ENCODE results near the gene COL5A2. TPM values are rescaled to one million over a fixed set of nuclear protein-coding genes. Genes with fewer than 3 reads are reported as not detected.
A peak's percentile ranks its signal among the peaks of the same experiment; 100 is the strongest.

COL5A2 gene
- polyA plus RNA-seq (ENCODE audit: insufficient read length), result 346 TPM

- peak; percentile 91 for DNase-seq (ENCODE audit: low read depth)
Observed at GRCh38 chr2:189179570-189179950, at the start of gene COL5A2. TSS of gene COL5A2 (minus strand) at chr2:189179761. CDS start at chr2:189179604, 157 bp downstream.

GRCh38 chr2:189226017-189226416 is 46.5 kb upstream of the COL5A2 start:
- DNase-seq (ENCODE audit: low read depth), result no peak

DNA sequence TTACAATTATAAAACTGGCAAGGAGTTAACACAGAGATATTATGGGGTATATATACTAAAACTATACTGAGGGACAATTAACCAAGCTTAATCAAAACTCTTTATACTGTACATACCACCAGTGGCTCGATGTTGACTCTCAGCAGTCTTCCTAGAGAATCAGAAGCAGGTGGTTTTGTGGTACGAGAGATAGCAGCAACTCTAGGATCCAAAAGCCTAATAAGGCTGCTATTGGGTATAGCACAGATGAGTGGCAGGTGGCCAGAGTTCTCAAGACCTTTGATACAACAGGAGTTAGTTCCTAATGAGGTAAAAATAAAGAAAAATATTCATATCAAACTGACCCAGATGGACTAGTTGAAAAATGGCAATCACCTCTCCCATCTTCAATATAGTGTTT is 45.5 kb upstream of the COL5A2 start:
- DNase-seq (ENCODE audit: low read depth), result no peak

DNA sequence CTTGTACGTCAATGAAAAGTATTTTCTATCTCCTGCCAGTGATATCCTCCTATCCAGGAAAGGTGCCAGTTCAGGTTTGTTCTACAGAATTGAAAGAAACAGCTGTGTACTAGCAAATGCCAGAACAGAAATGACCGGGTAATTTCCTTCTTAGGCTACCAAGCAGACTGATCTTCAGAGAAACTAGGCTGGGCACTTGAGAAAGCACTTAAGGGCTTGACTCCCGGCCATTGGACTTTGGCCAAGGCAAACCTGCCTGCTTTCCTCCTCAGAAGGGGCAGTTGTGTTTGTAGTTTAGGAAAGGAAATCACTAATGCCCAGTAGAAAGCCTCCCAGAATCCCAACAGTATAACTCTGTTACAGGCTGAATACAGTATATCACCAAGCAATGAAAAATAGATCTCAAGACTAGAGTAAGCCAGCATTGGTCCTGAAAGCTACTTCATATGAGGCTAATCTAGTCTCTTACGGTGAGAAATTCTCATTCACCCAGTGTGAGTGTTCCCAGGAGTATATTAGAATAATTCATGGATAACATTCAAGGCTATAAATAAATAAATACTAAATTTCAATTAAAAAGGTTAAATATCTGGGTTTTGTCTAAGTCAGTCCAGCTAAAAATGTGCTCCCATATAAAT is 43.0 kb upstream of the COL5A2 start:
- DNase-seq (ENCODE audit: low read depth), result no peak

GRCh38 chr2:189221811-189222467 is 42.4 kb upstream of the COL5A2 start:
- DNase-seq (ENCODE audit: low read depth), result no peak

- DNase-seq (ENCODE audit: low read depth), result no peak
Observed at GRCh38 chr2:189218236-189218635, 38.7 kb upstream of the COL5A2 start.

- DNase-seq (ENCODE audit: low read depth), result no peak
Observed at GRCh38 chr2:189217541-189217940, 38.0 kb upstream of the COL5A2 start.

DNA sequence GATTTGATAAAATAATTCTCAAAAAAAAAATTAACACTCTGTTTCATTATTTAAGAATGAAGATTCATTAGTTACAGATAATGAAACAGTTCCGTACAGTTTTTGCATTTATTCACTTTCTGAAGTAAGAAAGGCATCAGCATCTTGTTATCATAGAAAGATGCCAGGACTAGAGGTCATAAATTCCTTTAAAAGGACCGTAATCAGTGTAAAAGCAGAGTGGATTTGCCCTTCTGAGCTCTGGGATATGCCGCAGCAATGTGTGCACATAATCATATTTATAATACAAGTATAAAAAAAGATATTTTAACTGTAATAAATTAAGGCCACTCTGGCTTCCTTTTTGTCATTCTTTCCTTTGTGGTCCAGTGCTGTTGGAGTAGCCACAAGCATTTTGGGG is 37.5 kb upstream of the COL5A2 start:
- no peak for DNase-seq (ENCODE audit: low read depth)

GRCh38 chr2:189214484-189214883 is 34.9 kb upstream of the COL5A2 start:
- DNase-seq (ENCODE audit: low read depth), result no peak

GRCh38 chr2:189213250-189213649 is 33.7 kb upstream of the COL5A2 start:
- DNase-seq (ENCODE audit: low read depth), result peak; percentile 60

DNA sequence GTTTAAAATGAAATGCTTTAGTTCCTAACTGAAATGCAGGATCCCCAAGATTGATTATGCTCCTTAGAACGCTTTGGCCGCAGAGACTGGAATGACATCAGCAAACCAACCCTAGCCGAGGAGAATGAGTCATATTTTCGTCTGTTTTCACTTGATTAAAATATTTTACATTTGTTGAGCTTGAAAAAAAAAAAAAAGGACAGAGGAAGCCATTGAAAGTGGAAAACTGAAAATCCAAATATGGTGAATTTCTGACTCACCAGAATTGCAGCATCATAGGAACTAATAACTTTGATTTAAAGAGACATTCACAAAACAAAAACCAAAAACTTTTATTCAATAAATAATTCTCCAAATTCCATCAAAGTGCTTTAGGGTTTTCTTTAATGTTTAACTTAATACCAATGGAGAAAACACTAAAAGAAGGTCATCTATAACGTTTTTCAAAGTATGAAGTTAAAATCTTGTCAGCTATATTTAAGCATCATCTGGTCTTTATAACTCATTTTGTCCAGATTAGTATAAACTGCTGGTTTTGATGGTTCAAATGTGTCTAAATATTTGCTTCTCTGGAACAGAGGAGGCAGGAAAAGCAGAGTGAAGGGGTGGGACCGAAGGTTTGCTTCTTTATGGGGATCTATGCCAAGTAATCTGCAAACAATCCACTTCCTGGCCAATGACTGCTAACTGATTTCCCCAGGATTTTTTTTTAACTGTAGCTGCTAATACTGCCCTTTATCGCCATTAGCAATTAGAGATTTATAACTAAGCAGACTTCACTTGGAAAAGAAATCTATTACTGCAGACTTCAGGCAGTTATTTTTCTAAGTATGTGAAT is 30.9 kb upstream of the COL5A2 start:
- DNase-seq (ENCODE audit: low read depth), result peak; percentile 92

DNA sequence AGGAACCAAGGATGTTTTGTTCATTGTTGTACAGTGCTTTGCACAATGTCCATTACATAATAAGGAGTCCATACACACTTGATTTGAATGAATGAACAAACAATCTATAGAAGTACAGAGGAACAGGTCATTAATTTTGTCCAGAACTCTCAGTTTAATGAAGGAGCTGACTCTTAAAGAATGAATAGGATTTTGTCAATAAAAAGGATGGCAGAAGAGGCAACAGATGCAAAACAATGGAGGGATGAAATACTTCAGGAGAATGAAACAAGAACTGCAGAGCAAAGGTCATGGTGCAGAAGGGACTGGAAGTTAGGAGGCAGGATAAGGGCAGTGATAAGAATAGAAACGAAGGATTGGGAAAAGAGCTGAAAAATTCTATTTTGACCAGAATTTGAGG is 28.7 kb upstream of the COL5A2 start:
- DNase-seq (ENCODE audit: low read depth), result no peak

GRCh38 chr2:189204322-189204941 is 24.9 kb upstream of the COL5A2 start:
- DNase-seq (ENCODE audit: low read depth), result no peak

DNA sequence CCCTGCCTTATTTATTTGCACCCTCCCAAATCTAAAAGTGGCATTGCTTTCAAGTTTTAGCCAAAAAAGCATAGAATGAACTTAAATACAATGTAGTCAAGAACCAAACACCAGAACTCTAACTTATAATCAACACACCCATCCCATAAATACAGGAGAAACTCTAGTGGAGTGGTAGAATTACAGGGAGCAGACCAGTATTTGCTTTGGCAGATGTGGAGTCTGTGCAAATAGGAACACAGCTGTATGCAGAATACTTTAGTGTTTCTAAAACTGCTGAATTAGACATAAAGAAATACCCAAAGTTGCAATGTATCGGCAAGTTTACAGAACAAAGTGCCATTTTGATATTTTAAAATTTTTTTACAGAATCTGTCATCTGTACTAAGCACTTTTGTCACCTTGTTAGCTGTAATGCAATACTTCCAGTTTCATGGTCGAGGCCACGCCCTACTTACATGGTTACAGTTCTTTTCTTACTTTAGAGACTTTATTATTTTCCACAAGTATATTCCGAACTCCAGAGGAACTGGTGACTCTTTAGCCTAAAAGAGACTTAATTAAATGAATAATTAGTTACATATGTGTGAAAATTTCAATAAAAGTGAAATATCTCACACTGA is 23.7 kb upstream of the COL5A2 start:
- DNase-seq (ENCODE audit: low read depth), result no peak

DNA sequence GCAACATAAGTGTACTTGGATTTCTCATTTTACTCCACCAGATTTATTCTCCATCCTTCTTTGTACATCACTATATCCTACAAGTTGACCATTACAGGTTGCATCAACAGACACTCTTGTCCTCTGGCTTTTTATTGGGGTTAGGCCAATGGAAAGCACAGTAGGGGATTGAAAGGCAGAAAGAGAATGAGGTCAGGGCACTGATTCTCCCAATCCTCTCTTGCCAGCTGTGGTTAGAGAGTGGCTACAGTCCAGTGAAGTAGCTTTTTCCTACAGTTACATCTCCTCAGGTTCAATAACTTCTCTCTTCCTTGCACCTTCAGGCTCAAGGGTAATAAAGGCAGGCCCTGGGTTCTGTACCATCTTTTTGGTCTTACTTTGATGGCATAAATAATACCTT is 20.2 kb upstream of the COL5A2 start:
- DNase-seq (ENCODE audit: low read depth), result no peak

- no peak for DNase-seq (ENCODE audit: low read depth)
Observed at GRCh38 chr2:189192766-189193165, 13.2 kb upstream of the COL5A2 start.

GRCh38 chr2:189191766-189192165 is 12.2 kb upstream of the COL5A2 start:
- DNase-seq (ENCODE audit: low read depth), result no peak

GRCh38 chr2:189190685-189191084 is 11.1 kb upstream of the COL5A2 start:
- no peak for DNase-seq (ENCODE audit: low read depth)

- DNase-seq (ENCODE audit: low read depth), result no peak
Observed at GRCh38 chr2:189188115-189188805, 8.7 kb upstream of the COL5A2 start.

- no peak for DNase-seq (ENCODE audit: low read depth)
Observed at GRCh38 chr2:189183170-189183569, 3.6 kb upstream of the COL5A2 start.

DNA sequence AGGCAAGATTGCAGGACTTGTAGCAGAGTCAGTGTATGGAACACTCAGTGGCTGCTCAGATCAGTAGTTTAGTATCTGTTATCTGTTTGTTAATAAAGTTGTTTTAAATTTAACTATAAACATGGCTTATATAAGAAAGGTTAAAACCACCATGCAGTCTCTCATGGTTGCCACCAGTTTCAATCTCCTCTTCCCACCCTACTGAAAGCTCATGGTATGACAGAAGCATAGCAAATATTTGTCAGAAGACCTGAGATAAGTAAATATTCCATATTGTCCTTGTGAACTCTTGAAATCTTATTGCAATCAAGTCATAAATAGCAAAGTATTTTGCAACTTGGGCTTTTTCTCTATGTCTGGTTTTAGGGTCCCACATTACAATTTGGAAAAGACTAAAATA is 2.1 kb upstream of the COL5A2 start:
- no peak for DNase-seq (ENCODE audit: low read depth)

All from forelimb muscle (tissue), 1 donor.